GM12878 (cell line): ENCODE data around the gene NPAS1. TPM values are rescaled to one million over a fixed set of nuclear protein-coding genes. Genes with fewer than 3 reads are reported as not detected.

ENCODE experiments used
- ATAC-seq: fragments of 200-7000 bp; cut with Tn5 transposase; 3 replicates; pipeline ENCODE4 v1.9.1; 2020; ENCODE audit warnings: mild to moderate bottlenecking, moderate library complexity
- BruUV-seq: library from RNA; stranded (reverse); fragments of 400-500 nt; replicated peaks from 2 replicates; lab custom pipeline; 2021; lab: Mats Ljungman, UMichigan
- CTCF ChIA-PET: fragments of 300-600 bp; sonication (Branson Sonifier 250); formaldehyde crosslinking; extraction: SDS; loops from one replicate; lab custom pipeline; 2021; ENCODE audit warnings: inconsistent platforms; lab: Yijun Ruan, JAX
- POLR2A ChIA-PET: fragments of 350-600 bp; formaldehyde crosslinking; extraction: SDS; loops from one replicate; lab custom pipeline; 2021; ENCODE audit warnings: inconsistent platforms; lab: Charles Lee
- RAD21 ChIA-PET: fragments of 300-600 bp; sonication (Branson Sonifier 250); formaldehyde crosslinking; loops from one replicate; lab custom pipeline; 2023; ENCODE audit warnings: antibody characterized with exemption; ENCODE audit not compliant: unreplicated experiment; lab: Charles Lee
- SMC1A ChIA-PET: fragments of 300-600 bp; sonication (Branson Sonifier 250); formaldehyde crosslinking; loops from one replicate; lab custom pipeline; 2023; ENCODE audit not compliant: unreplicated experiment, uncharacterized antibody; lab: Charles Lee
- DNase-seq: peaks from one replicate; pipeline ENCODE4 v3.0.0-alpha.2; 2011; ENCODE audit warnings: low read depth, low spot score
- FAIRE-seq: peaks from 3 replicates; lab custom pipeline; 2011; peaks lifted over from hg19 to GRCh38; lab: Jason Lieb, UNC
- H2AFZ ChIP-seq: 2 replicates; pipeline ENCODE4 v1.6.0; 2011; ENCODE audit warnings: low read depth, low read length, control low read depth; ENCODE audit not compliant: control insufficient read depth
- H3K27ac ChIP-seq: 2 replicates; pipeline ENCODE4 v1.5.1; 2011; ENCODE audit warnings: control low read depth; ENCODE audit not compliant: control insufficient read depth, insufficient read depth
- H3K27me3 ChIP-seq, 2 experiments: replicated peaks in 1 of 2; 2 replicates each; pipeline versions ENCODE4 v1.6.0 to v1.6.1; 2011; ENCODE audit warnings: low read length in 1 of 2; ENCODE audit not compliant: control insufficient read depth in 2 of 2, insufficient read depth in 2 of 2
- H3K36me3 ChIP-seq, 2 experiments: 2 replicates each; pipeline ENCODE4 v1.5.1; 2011; ENCODE audit warnings: low read length in 1 of 2; ENCODE audit not compliant: control insufficient read depth in 2 of 2, insufficient read depth in 2 of 2
- H3K4me1 ChIP-seq: 2 replicates; pipeline ENCODE4 v1.6.1; 2011; ENCODE audit warnings: mild to moderate bottlenecking, low read length, moderate library complexity, mixed read lengths; ENCODE audit not compliant: control insufficient read depth, insufficient read depth
- H3K4me2 ChIP-seq: 2 replicates; pipeline ENCODE4 v1.6.0; 2011; ENCODE audit warnings: control low read depth; ENCODE audit not compliant: control insufficient read depth, insufficient read depth
- H3K4me3 ChIP-seq: fragments of 200-600 bp; sonication (generic); 2 replicates; pipeline ENCODE4 v1.5.1; 2016
- H3K79me2 ChIP-seq: 2 replicates; pipeline ENCODE4 v1.6.0; 2011; ENCODE audit warnings: low read length; ENCODE audit not compliant: control insufficient read depth, insufficient read depth
- H3K9ac ChIP-seq: 2 replicates; pipeline ENCODE4 v1.8.0; 2011; ENCODE audit warnings: low read length, control low read depth, mixed read lengths; ENCODE audit not compliant: control insufficient read depth, insufficient read depth
- H3K9me3 ChIP-seq: replicated peaks from 3 replicates; pipeline ENCODE4 v1.5.1; 2011; ENCODE audit warnings: mild to moderate bottlenecking, low read length; ENCODE audit not compliant: control insufficient read depth, insufficient read depth
- H4K20me1 ChIP-seq: 2 replicates; pipeline ENCODE4 v1.6.0; 2011; ENCODE audit not compliant: control insufficient read depth, insufficient read depth
- BCL11A ChIP-seq: IDR thresholded peaks from 2 replicates; pipeline ENCODE4 v1.6.1; 2011; ENCODE audit warnings: low read depth, low read length
- BCLAF1 ChIP-seq: fragments of 450-650 bp; IDR thresholded peaks from 2 replicates; pipeline ENCODE4 v1.6.1; 2017; ENCODE audit warnings: antibody characterized with exemption, mild to moderate bottlenecking, moderate library complexity
- BHLHE40 ChIP-seq, 2 experiments: fragments of 450-650 bp in 1 of 2; IDR thresholded peaks; 2 replicates each; pipeline ENCODE4 v1.6.1; 2011 to 2017; ENCODE audit warnings: low read depth in 2 of 2, borderline replicate concordance in 1 of 2, improper control_type of control experiment in 1 of 2, low read length in 1 of 2, mild to moderate bottlenecking in 1 of 2
- FOXK2 ChIP-seq: fragments of 450-650 bp; IDR thresholded peaks from 2 replicates; pipeline ENCODE4 v1.6.1; 2017; ENCODE audit warnings: mild to moderate bottlenecking, moderate library complexity
- HDAC6 ChIP-seq: fragments of 200-600 bp; sonication (generic); IDR thresholded peaks from one replicate; pipeline ENCODE4 v1.8.0; 2017; ENCODE audit warnings: antibody characterized with exemption; ENCODE audit not compliant: unreplicated experiment
- KAT2A ChIP-seq: conservative IDR thresholded peaks from 2 replicates; pipeline ENCODE4 v1.6.1; 2011; ENCODE audit warnings: low read depth, low read length; ENCODE audit not compliant: control insufficient read depth
- MTA2 ChIP-seq: fragments of 450-650 bp; IDR thresholded peaks from 2 replicates; pipeline ENCODE4 v1.6.1; 2016; ENCODE audit warnings: low read depth, mild to moderate bottlenecking, moderate library complexity
- RAD51 ChIP-seq: fragments of 450-650 bp; IDR thresholded peaks from 2 replicates; pipeline ENCODE4 v1.6.1; 2016; ENCODE audit warnings: moderate library complexity, mild to moderate bottlenecking, inconsistent platforms
- RELA ChIP-seq: fragments of 450-650 bp; IDR thresholded peaks from 2 replicates; pipeline ENCODE4 v1.8.0; 2014; ENCODE audit warnings: borderline replicate concordance; ENCODE audit not compliant: partially characterized antibody
- SMAD1 ChIP-seq: fragments of 450-650 bp; IDR thresholded peaks from 2 replicates; pipeline ENCODE4 v1.6.1; 2018; ENCODE audit warnings: mild to moderate bottlenecking, low read depth; ENCODE audit not compliant: partially characterized antibody
- SREBF1 ChIP-seq: IDR thresholded peaks from 2 replicates; pipeline ENCODE4 v1.6.1; 2012; ENCODE audit warnings: mild to moderate bottlenecking, low read length
- WRNIP1 ChIP-seq: IDR thresholded peaks from 2 replicates; pipeline ENCODE4 v1.6.1; 2011; ENCODE audit warnings: low read depth, low read length, improper control_type of control experiment, borderline replicate concordance
- ZBED1 ChIP-seq: IDR thresholded peaks from 2 replicates; pipeline ENCODE4 v1.6.1; 2016; ENCODE audit warnings: borderline replicate concordance
- WGBS: methylation state at CpG from one replicate; pipeline ENCODE4 v1.1.6; 2016; ENCODE audit warnings: low lambda C conversion rate; ENCODE audit not compliant: insufficient replicate concordance, insufficient coverage; ENCODE audit errors: missing lambda C conversion rate; 5-methylcytosine and 5-hydroxymethylcytosine counted together
- in situ Hi-C: fragments of 300-500 bp; cut with MboI; formaldehyde crosslinking; loops from 9 replicates; pipeline ENCODE4 v1.14.3; 2018; ENCODE audit warnings: mixed read lengths
- intact Hi-C: fragments of 100-400 bp; cut with micrococcal nuclease; formaldehyde crosslinking; loops from one replicate; pipeline ENCODE4 v1.14.2; 2022; ENCODE audit not compliant: unreplicated experiment
- polyA plus RNA-seq, 11 experiments: library from polyadenylated mRNA; depleted of rRNA in 4 of 11; unstranded in 6 of 11; stranded (reverse) in 5 of 11; fragments of >200 nt; fragmentation: Nextera tagmentation in 4 of 11; fragmentation: Illumina TruSeq in 1 of 11; extraction: Ambion mirVana in 4 of 11; extraction: Trizol in 1 of 11; gene quantifications; 1 replicate in 1 of 11; 2 replicates in 10 of 11; pipeline versions ENCODE4 v1.2.1 to v1.2.3, GENCODE V29; 2011 to 2016; ENCODE audit warnings: inconsistent platforms in 2 of 11, missing spikeins in 2 of 11, low read depth in 1 of 11
- total RNA-seq, 4 experiments: library from RNA; depleted of rRNA in 3 of 4; stranded (reverse); fragments of >200 nt in 3 of 4; fragmentation: Illumina TruSeq in 1 of 4; extraction: Trizol in 1 of 4; gene quantifications; 2 replicates each; pipeline versions ENCODE4 v1.2.1 to v1.2.3, GENCODE V29; 2013 to 2021

The NPAS1 gene
- total and polyA plus RNA-seq, 10 of the 15 experiments (the other 5 are each of a cell fraction or from before 2014, with no cell fraction given): 0.14 to 0.72 (median 0.28) TPM; not detected in 3

GRCh38 chr19:47018923-47019322 is 714 bp upstream of the NPAS1 start:
- no peak overlapping the region for H2AFZ ChIP-seq
- no peak overlapping the region for H3K9ac ChIP-seq
- H3K4me3 ChIP-seq: no peak overlapping the region
- SMC1A ChIA-PET: no interaction called here
- 40% methylated on average over 13 of the region's 13 CpGs for WGBS
- peaks cover 3% of the 10 kb centered on the region; the same call in 1 of the 2 replicates for H4K20me1 ChIP-seq
- RAD21 ChIA-PET: no interaction called here
- intact Hi-C loops: no loop called here
- no peak for FAIRE-seq
- H3K27ac ChIP-seq: no peak overlapping the region
- POLR2A ChIA-PET: no interaction called here
- in situ Hi-C loops: no loop called here
- TF ChIP-seq BHLHE40 (IDR thresholded peaks at IDR 0.05; ENCODE audit: borderline replicate concordance in 1 of 2, low read depth in 2 of 2, low read length in 1 of 2) (no peak), FOXK2 (no peak), ZBED1 (no peak), HDAC6 (no peak), SREBF1 (no peak), RELA (no peak), BCLAF1 (no peak), MTA2 (no peak), WRNIP1 (no peak), RAD51 (no peak), KAT2A (no peak), SMAD1 (no peak), BCL11A (no peak)
- CTCF ChIA-PET: interaction anchor here (1.2 to 1.8 kb wide), 3 partner anchors 17 to 178 kb away, joined by 3 to 6 read pairs (median 3); no protein-coding TSS in a partner anchor
- H3K4me2 ChIP-seq: no peak overlapping the region
- no TSS peak for BruUV-seq
- no peaks in the 10 kb centered on the region for H3K4me1 ChIP-seq
- no peaks in the 10 kb centered on the region for H3K36me3 ChIP-seq
- H3K79me2 ChIP-seq: no peaks in the 10 kb centered on the region
- ATAC-seq: no peak
- DNase-seq: no peak
- peaks cover 10 to 28% of the 10 kb centered on the region in 2 experiments for H3K27me3 ChIP-seq
- no peaks in the 10 kb centered on the region for H3K9me3 ChIP-seq
